Psoas muscle (tissue), 8 donors: Measurements from ENCODE around the gene TAX1BP1. TPM values are rescaled to one million over a fixed set of nuclear protein-coding genes. Genes with fewer than 3 reads are reported as not detected.

Source experiments
- ATAC-seq, 4 donors: fragments of 200-7000 bp; cut with Tn5 transposase; one replicate each; pipeline ENCODE4 v1.9.1; 2020; ENCODE audit warnings: moderate library complexity in 3 of 4, mild to moderate bottlenecking in 2 of 4
- DNase-seq, 2 donors: peaks; one replicate each; pipeline ENCODE4 v3.0.0-alpha.2; 2020
- H3K27ac ChIP-seq: fragments of 200-600 bp; one replicate; pipeline ENCODE4 v1.8.0; 2022
- H3K27me3 ChIP-seq, 3 donors: fragments of 200-600 bp in 1 of 3; one replicate each; pipeline versions ENCODE4 v1.6.1 to v1.8.0; 2013 to 2022; ENCODE audit warnings: low read length in 2 of 3, mild to moderate bottlenecking in 2 of 3, moderate library complexity in 1 of 3; ENCODE audit not compliant: insufficient read depth in 3 of 3
- H3K36me3 ChIP-seq, 2 donors: fragments of 200-600 bp in 1 of 2; one replicate each; pipeline versions ENCODE4 v1.6.1 to v1.8.0; 2013 to 2022; ENCODE audit warnings: low read depth in 1 of 2, mild to moderate bottlenecking in 1 of 2, moderate library complexity in 1 of 2; ENCODE audit not compliant: insufficient read depth in 1 of 2
- H3K4me1 ChIP-seq: fragments of 200-600 bp; one replicate; pipeline ENCODE4 v1.8.0; 2022
- H3K4me3 ChIP-seq: fragments of 200-600 bp; one replicate; pipeline ENCODE4 v1.8.0; 2022; ENCODE audit warnings: mild to moderate bottlenecking
- H3K9me3 ChIP-seq: fragments of 200-600 bp; one replicate; pipeline ENCODE4 v1.8.0; 2022
- CTCF ChIP-seq: fragments of 200-600 bp; IDR thresholded peaks from one replicate; pipeline ENCODE4 v1.8.0; 2022; ENCODE audit warnings: antibody characterized with exemption
- WGBS, 3 donors: extraction: QIAGEN DNeasy Blood & Tissue Kit; methylation state at CpG; one replicate each; pipeline versions ENCODE4 v1.1.6 to v1.1.7; 2013; 5-methylcytosine and 5-hydroxymethylcytosine counted together
- intact Hi-C, 2 donors: fragments of 100-400 bp; cut with DNase I; formaldehyde crosslinking; loops; one replicate each; pipeline versions ENCODE4 v1.11.0 to v1.14.2; 2022
- polyA plus RNA-seq, 3 donors: library from polyadenylated mRNA; stranded (reverse); fragments of 200-250 nt; gene quantifications; one replicate each; pipeline ENCODE4 v1.2.3, GENCODE V29; 2013
- total RNA-seq, 4 donors: library from RNA; stranded (reverse); fragmentation: NEBNext Ultra II Directional in 2 of 4; extraction: Animal tissue kit (Norgen Biotek cat#: 25700) in 2 of 4; gene quantifications; one replicate each; pipeline versions ENCODE4 v1.2.1 to v1.2.4, GENCODE V29; 2021 to 2023
- donor health status: healthy with polysubstance abuse.
- donor health status: DM: no; HTN: no; CAD: no; lungs with moderate emphysema.
- donor health status: Bipolar disorder and iron deficiency.
- donor health status: healthy.
- donor health status: DM: yes; HTN: yes; CAD: no.
- donor health status: DM: no; HTN: no; CAD: no.
- donor health status: DM: no; HTN: no; CAD: no.
- donor health status: DM: yes; HTN: yes; CAD: no.

Gene TAX1BP1
- total and polyA plus RNA-seq, 7 donors: 65.9 to 171 (median 123) TPM

- Histone ChIP-seq H3K9me3 (no peaks in the 10 kb centered on the region), H3K27ac (no peak overlapping the region), H3K4me1 (peaks cover 6% of the 10 kb centered on the region), H3K27me3 (no peaks in the 10 kb centered on the region), H3K36me3 (no peaks in the 10 kb centered on the region), H3K4me3 (no peak overlapping the region)
- TF ChIP-seq CTCF: no peak
- WGBS, 3 donors: 94 to 97% (median 95%) methylated on average over 3 of the region's 3 CpGs
- ATAC-seq (no peak), DNase-seq (no peak)
- intact Hi-C loops: no loop called here
Measured at GRCh38 chr7:27712217-27712616, 27.7 kb upstream of the TAX1BP1 start.

GRCh38 chr7:27714831-27715444, 25.0 kb upstream of the TAX1BP1 start:
- Histone ChIP-seq H3K4me1 (no peaks in the 10 kb centered on the region), H3K4me3 (no peak overlapping the region), H3K27me3 (no peaks in the 10 kb centered on the region), H3K36me3 (no peaks in the 10 kb centered on the region), H3K27ac (no peak overlapping the region), H3K9me3 (no peaks in the 10 kb centered on the region)
- TF ChIP-seq CTCF: no peak
- no peak for DNase-seq
- 62 to 68% (median 67%) methylated on average over 4 of the region's 4 CpGs for WGBS, 3 donors
- no peak for ATAC-seq
- intact Hi-C loops: no loop called here

- ATAC-seq (peak in 3 of 4 donors; percentile 73 to 89 (median 75)), DNase-seq (no peak)
- Histone ChIP-seq H3K36me3 (no peaks in the 10 kb centered on the region), H3K9me3 (no peaks in the 10 kb centered on the region), H3K27me3 (no peaks in the 10 kb centered on the region), H3K27ac (no peak overlapping the region), H3K4me3 (no peak overlapping the region), H3K4me1 (no peaks in the 10 kb centered on the region)
- intact Hi-C loops: no loop called here
- peak; percentile 19 for TF ChIP-seq CTCF
- WGBS, 3 donors: 27 to 46% (median 41%) methylated on average over 1 of the region's 1 CpG
Measured at GRCh38 chr7:27723085-27723484, 16.9 kb upstream of the TAX1BP1 start.

GRCh38 chr7:27727058-27727457, 12.9 kb upstream of the TAX1BP1 start:
- Histone ChIP-seq H3K27ac (no peak overlapping the region), H3K4me3 (no peak overlapping the region), H3K9me3 (no peaks in the 10 kb centered on the region), H3K4me1 (no peaks in the 10 kb centered on the region), H3K36me3 (no peaks in the 10 kb centered on the region), H3K27me3 (no peaks in the 10 kb centered on the region)
- WGBS, 3 donors: 75 to 78% (median 77%) methylated on average over 6 of the region's 6 CpGs
- TF ChIP-seq CTCF: no peak
- ATAC-seq (no peak), DNase-seq (no peak)
- intact Hi-C loops: no loop called here

DNA sequence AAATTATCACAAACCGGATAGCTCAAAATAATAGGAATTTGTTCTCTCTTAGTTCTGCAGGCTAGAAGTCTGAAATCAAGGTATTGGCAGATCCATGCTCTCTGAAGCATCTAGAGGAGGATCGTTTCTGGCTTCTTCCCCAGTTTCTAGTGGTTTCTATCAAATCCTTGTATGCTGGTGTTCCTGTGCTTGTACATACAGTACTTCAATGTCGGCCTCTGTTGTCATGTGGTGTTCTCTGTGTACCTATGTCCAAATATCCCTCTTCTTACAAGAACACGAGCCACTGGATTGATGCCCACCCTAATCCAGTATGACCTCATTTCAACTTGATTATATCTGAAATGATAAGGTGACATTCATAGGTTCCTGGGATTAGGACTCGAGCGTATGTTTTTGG, 9.8 kb upstream of the TAX1BP1 start:
- no peak for TF ChIP-seq CTCF
- H3K36me3 ChIP-seq: no peaks in the 10 kb centered on the region
- 65 to 73% (median 70%) methylated on average over 6 of the region's 6 CpGs for WGBS, 3 donors
- intact Hi-C loops: no loop called here
- H3K9me3 ChIP-seq: no peaks in the 10 kb centered on the region
- no peaks in the 10 kb centered on the region for H3K4me1 ChIP-seq
- no peak overlapping the region for H3K27ac ChIP-seq
- ATAC-seq (no peak), DNase-seq (no peak)
- H3K27me3 ChIP-seq: no peaks in the 10 kb centered on the region
- H3K4me3 ChIP-seq: no peak overlapping the region
